ENCODE measurements around the gene PMEPA1. TPM values are rescaled to one million over a fixed set of nuclear protein-coding genes. Genes with fewer than 3 reads are reported as not detected.

Gene PMEPA1
- total RNA-seq, 1 donor: 1.9 TPM

DNA sequence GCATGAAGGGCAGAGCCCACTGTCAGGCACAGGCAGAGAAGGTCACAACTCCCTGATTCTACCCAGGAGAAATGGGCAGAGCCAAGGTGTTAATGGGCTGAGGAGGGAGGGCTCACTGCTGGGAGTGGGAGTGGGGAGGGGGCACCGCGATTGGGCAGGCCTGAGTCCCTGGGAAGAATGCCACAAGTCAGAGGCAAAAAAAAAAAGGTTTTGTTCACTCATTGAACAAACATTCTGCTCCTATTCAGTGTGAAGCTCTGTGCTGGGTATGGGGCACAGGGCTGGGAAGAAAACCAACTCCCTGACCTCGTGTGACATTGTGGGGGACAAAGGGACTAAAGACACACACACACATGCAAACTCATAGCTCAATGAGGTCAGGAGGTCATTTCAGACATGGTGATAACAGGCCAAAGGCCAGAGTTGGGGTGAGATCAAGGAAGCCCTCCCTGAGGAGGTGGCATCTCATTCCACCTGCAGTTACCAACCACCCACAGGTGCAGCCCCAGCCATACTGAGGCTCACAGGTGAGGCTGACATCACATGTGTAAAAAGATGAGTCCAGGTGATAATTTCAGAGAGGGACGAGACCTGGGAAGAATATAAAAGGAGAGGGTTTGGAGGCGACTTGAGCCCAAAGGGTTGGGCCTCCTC lies 3.2 kb upstream of the PMEPA1 start:
- no peak for DNase-seq (ENCODE audit: low read depth in 2 of 3, low spot score in 2 of 3)

DNA sequence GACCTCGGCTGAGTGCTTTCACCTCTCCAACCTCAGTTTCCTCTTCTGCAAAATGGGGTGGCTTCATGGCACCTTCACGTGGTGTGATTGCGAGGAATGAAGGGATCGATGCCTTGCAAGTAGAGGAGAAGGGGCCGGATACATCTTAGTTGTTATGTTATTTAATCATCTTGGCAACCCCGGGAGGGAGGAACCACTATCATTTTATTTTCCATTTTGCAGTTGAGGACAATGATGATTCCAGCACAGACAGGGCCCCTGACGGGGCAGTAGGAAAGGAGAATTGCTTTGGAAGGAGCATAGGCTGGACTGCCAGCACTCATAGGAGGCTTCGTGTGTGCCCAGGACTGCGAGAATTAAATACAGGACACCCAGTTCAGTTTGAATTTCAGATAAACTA lies 2.5 kb upstream of the PMEPA1 start:
- no peak for DNase-seq (ENCODE audit: low read depth in 2 of 3, low spot score in 2 of 3)

DNA sequence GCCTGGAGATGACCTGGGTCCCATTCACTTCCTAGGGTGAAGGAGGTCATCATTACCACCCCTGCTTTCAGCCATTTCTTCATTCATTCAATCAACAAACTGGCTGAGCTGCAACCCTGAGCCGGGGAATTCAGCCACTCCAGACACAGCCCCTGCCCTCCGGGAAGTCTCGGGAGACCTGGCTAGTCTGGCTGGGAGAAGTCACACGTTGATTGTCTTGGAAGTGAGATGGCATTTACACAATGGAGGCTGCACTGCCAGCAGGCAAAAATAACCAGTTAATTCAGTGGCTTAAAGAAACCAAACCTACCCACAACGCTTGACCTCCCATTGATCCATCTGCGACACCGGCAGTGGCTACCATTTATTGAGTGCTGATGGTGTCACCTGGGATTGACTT lies 2.0 kb upstream of the PMEPA1 start:
- no peak for DNase-seq (ENCODE audit: low read depth in 2 of 3, low spot score in 2 of 3)

DNA sequence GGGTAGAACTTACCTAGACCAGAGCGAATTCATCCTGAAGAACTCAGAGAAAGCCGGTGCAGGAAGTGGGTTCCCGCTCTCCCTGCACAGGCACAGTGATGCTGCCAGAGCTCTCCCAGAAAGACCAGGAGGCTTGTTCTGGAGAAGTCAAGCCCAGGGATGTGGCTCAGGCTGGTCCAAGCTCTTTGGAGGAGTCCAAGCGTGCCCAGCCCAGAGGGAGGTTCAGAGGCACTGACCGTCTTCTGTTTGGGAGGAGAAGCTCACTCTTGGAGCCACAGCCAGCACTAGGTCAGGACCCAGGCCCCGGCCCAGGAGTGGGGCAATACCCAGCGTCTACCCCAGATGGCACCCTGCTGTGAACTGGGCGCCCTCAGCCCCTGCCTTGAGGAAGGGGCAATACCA lies 1.5 kb upstream of the PMEPA1 start:
- no peak for DNase-seq (ENCODE audit: low read depth in 2 of 3, low spot score in 2 of 3)

DNA sequence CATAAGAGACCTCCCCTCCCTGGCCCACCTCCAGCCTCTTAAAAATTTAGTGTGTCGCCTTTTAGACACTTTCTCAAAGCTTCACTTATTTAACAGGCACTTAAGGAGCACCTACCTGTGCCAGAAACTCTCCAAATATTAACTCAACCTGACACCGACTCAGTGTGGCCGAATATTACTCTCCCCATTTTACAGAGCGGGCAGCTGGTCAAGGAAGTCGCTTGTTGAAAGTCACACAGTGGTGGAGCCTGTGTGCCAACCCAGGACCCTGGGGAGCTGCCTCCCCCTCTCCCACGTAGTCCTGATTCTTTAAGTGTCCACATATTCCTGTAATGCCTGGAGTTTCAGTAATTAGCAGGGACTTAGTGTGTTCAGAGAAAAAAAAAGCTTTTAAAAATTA lies 1.0 kb upstream of the PMEPA1 start:
- no peak for DNase-seq (ENCODE audit: low read depth in 2 of 3, low spot score in 2 of 3)

DNA sequence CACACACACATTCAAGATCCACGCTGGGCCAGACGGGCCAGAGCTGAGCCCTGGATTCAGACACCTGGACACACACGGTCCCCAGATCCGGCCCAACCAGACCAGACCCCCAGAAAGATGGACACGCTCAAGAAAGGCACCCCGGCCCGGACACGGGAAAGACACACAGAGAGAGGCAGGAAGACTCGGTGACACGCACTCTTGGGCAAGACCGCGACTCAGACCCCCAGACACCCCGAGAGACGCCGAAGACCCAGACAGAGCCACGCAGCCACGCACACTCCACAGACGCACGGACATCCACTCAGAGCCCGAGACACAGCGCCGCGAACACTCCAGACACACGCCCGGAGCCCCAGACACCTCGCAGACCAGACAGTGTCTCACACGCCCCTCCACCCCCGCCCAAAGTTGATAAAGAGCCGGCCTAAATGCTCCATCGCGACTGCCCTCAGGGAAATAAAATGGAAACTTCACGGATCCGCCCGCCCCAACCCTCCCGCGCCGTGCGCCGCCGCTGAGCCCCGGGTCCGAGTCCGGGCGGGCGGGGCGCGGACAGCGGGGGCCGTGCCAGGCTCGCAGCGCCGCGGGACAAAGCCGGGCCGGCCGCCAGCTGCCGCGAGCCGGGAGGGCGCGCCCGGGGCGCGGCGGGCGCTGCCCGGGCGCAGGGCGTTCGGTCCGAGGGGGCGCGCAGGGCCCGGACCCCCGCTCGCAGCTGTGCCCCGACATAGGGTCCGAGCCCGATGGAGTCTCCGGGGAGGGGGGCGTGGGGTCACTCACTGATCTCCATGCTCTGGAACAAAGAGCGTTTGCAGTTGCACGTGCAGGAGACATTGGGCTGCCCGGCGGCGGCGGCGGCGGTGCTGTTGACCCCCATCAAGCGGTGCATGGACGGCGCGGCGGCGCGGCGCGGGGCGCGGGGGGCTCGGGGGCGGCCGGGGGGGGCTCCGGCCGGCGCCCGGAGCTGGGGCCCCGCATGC lies 831 bp downstream of the PMEPA1 start:
- peak in 1 of 3 donors; percentile 28 for DNase-seq (ENCODE audit: low read depth in 2 of 3, low spot score in 2 of 3)

DNA sequence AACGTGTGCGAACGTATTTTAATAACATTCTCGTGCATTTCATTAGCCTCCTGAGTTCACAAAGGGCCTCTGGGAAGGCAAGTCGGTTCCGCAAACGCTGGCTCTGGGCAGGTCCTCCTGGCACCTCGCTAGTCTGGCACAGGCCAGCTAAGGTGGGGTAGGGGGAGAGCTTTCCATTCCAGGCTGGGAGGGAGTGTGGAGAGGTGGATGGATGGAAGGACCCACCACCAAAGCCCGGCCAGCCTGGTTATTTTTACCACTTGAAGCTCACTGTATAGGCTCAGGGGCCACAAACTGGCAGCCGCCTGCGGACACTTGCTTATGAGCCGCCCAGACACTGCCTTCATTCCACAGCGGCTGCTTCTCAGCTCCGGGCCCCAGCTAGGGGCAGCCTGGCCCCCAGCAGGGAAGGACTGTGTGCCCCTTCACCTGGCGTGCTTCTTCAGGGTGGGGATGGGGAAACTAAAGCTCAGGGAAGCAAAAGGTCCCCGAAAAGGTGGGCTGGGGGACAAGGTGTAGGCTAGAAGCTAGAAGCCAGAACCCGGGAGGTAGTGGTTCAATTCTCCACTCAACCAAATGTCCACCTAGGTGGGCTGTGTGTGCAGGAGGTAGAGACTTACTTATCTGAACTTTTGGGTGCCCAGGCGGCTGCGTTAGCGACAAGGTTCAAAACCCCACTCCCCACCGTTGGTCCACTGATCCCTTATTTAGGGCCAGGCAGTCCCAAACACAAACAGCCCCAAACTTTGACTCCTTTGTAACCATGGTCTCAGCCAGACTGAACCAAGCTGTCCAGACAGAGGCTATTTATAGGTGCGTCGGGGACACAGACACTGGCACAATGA lies 1.7 kb downstream of the PMEPA1 start:
- DNase-seq (ENCODE audit: low read depth in 2 of 3, low spot score in 2 of 3): no peak

DNA sequence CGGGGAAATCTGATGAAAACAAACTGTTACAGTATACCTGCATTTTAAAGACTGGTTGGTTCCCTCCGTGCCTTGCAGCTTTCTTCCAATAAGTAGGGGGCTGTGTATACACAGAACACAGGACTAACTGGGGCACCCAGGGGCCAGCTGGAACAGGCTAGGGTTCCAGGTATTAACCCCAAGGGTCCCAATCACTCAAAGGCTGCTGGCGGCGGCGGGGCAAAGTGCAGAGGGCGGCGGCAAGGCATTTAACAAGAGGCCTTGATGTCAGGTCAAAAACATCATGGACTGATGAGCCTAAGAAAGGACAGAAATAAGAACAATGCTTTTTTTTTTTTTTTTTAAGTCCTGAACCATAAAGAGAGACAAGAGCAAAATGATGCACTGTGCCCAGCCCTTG lies 2.5 kb downstream of the PMEPA1 start:
- no peak for DNase-seq (ENCODE audit: low read depth in 2 of 3, low spot score in 2 of 3)

DNA sequence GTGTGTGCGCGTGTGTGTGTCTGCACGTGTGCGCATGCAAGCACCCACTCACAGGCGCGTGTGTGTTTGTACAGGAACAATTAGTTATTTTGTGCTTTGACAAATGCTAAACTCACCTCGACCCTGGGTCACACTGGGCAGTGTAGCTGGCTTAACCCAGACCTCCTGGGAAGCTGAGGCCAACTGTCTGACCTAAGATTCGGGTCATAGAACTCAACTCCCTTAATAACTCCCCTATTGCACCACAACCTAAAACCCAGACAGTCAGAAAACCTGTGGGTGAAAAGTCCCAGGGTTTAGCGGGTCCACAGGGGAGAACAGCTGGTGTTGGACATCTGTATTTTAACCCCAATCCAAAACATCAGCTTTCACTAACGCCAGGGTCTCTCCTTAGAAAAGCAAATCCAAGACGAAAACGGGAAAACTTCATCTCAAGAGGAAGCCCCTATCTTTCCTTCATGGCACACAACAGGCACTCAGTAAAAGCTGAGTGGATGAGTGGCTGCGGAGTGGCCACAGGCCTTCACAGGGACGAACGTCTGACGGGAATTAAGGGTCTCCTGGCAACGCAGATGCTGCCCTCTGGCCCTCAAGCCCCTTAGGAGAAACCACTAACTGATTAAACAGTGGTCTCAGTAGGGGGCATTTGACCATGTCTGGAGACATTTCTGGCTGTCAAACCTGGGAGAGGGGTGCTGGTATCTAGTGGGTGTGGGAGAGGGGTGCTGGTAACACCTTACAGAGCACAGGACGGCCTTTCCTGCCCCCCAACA lies 4.5 kb downstream of the PMEPA1 start:
- DNase-seq (ENCODE audit: low read depth in 2 of 3, low spot score in 2 of 3): no peak

DNA sequence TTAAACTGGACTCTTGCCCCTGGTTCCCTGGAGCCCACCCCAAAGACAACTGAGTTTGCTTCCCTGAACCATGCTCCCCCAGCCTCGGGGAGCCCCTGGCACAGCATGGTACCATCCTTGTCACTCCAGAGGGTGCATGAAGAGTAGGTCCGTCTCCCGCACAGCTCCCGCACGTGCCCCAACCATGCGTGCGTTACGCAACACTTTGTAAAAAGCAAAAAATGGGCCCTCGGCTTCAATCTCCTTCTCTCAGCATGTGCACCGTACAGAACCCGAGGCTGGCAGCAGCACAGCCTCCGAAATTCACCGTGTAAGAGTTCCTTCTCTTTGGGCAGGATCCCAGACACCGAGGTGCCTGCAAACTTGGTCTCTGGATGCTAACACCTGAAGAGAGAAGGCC lies 5.6 kb downstream of the PMEPA1 start:
- DNase-seq (ENCODE audit: low read depth in 2 of 3, low spot score in 2 of 3): no peak

DNA sequence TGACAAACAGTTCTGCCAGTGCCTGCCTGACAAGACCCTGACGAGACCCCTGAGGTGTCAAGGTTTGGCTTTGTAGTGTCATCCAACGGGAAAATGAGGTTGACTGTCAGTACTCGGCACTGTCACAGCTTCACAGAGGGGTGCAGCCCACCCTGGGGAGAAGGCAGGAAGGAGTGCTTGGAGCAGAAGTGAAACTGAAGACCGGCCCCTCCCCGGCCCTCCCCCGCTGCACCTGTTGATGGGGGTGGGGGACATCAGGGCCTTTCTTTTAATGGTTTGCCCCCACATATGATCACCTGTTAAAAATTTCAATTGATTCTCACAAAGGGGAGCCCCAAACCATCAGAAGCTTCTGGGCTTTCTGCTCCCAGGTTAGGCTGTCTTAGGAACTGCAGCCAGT lies 6.8 kb downstream of the PMEPA1 start:
- DNase-seq (ENCODE audit: low read depth in 2 of 3, low spot score in 2 of 3): no peak

DNA sequence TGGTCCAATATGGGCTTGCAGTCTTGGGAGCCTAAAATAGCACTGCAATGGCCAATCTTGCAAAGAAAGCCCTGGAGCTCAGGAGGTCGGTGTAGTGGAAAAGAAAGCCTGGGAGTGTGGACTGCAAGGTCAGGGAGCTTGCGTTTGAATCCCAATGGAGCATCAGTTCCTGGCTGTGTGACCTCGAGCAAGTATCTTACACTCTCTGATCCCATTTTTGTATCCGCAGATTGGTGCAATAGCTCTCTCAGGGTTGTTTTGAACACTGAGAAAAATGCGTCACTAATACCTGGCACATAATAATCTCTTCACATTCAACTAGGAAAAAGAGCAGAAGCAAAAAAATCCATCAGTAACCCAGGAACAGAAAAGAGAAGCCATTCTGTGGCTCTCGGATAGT lies 7.3 kb downstream of the PMEPA1 start:
- DNase-seq (ENCODE audit: low read depth in 2 of 3, low spot score in 2 of 3): no peak

DNA sequence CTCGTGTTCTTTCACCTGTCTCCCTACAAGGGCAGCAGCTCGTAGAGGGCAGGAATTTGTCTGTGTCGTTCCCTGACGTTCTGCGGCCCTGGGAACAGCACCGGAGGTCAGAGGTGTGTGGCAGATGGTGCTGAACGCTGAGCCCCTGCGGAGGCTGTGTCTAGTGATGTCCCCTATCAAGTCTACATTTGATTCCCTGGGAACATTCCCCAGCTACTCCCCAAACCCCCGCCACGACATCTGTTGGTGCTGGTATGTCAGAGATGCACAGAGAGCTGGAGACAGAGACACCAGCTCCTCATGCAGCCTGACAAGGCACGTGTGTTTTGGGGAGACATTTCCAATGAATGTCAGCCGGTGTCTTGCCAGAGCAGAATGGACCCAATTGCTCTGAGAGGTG lies 7.7 kb downstream of the PMEPA1 start:
- no peak for DNase-seq (ENCODE audit: low read depth in 2 of 3, low spot score in 2 of 3)

DNA sequence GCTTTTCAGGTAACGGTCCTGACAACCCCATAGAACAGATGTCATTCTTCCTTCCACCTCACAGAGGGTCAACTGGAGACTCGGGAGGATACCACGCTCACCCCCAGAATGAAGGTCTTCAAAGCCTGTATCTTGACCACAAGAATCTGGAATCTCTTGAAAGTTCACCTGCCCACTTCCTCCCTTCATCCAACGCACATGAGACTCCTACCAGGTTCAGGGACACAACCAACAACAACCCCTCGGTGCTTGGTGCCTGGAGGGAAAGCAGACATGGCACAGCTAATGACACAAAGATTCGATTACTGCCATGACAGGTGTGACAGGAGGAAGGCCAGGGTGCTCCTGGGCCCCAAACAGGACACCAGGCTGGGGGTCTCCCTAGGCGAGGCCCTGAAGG lies 8.2 kb downstream of the PMEPA1 start:
- DNase-seq (ENCODE audit: low read depth in 2 of 3, low spot score in 2 of 3): no peak

DNA sequence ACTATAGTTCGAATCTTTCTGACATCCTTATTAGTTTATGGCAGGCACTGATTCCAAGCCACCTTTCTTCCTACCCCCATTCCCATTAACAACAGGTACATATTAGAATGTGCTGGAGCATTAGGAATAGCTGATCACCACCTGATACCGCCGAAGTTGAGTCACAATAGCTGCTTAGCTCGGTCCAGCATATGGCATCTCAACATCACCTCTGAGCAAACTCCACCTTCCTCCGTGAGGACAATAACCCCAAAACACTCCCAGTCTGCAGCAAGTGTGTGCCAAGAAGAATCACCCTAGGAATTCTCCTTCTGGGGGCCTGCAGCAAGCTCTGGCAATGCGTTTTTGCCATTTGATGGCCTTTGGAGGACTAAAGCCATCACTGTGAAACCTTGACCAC lies 8.7 kb downstream of the PMEPA1 start:
- no peak for DNase-seq (ENCODE audit: low read depth in 2 of 3, low spot score in 2 of 3)

DNA sequence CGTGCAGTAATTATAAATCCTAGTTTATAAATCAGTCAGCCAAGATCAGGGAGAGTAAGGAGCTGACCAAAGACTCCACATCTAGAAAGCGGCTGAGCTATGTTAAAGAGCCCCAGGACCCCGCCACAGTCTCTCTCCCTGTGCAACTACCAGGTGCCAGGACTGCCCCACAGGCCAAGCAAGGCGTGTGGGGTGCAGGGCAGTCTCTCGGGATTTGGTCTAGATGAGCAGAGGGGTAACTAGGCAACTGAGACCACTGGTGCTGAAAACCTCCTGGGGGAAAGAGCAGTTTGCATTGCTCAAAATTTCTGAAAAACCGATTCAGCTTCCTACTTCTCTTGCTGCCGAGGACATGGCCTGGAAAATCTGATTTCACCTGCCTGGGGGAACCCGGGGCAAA lies 10.4 kb downstream of the PMEPA1 start:
- DNase-seq (ENCODE audit: low read depth in 2 of 3, low spot score in 2 of 3): no peak

DNA sequence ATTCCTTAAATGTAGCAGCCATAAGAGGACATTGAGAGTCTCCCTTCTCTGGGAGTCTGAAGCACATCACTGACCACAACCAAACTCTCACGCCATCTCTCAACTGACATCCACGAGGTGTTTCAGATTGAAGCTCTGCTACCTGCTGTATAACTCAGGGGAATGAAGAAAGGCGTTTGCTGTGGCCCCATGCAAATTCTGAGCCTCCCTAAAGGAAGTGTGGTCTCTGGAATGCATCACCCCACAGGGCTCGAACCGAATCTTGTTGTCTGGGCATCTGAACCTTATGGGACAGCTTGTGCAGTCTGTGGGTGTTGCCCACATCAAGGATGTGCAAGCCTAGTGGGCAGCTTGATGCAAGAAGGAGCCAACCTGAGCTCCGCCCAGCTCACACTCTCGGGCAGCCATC lies 10.9 kb downstream of the PMEPA1 start:
- no peak for DNase-seq (ENCODE audit: low read depth in 2 of 3, low spot score in 2 of 3)

DNA sequence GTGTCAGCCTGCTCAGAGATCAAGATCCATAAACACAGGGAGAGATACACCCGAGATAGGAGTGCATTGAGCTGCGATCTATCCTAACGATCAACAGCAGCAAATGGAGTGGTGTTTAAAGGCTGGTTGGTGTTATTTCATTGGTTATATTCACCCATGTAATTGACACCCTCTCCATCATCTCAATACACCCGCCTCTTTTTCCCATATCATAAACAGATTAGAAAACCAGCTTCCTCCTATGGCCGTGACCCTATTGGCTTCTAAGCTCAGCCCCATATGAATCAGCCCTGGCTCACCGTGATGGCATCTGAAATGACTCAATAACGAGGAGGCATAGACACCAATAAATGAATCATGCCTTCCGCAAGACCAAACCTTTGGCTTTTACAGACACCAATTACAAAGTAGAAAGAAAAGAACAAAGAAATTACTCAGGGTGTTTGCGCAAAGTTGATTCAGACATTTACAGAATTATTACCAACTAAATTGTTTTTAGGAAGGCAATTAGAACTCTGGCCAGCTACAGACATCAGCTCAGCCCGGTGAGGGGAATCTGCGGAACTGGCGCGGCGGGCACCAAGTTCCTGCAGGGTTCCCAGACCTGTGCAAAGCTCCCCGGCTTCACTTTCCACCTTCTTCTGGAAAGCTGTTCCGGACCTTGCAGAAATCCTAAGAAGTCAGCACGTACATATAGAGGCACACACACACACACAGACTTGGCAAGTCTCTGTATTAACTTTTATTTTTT lies 11.5 kb downstream of the PMEPA1 start:
- DNase-seq (ENCODE audit: low read depth in 2 of 3, low spot score in 2 of 3): no peak

DNA sequence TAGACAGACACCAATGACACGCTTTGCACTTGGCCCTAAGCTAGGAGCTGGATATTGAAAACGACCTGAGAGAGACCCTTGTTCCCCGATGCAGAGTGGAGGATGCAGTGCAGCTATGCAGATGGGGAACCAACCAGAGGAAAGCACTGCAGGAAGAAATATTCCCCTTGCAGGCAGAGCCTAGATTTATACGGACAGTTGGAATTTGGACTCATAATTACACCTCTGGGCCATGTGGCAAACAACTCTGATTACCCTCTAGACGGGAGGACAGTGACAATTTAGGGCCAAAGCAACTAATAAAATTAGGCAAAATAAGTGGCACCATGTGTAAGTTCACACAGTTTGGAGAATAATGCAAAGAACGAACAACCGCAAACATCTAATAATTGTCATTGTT lies 12.3 kb downstream of the PMEPA1 start:
- no peak for DNase-seq (ENCODE audit: low read depth in 2 of 3, low spot score in 2 of 3)

Data from hematopoietic multipotent progenitor cell (in vitro differentiated cells).